HCT116 (cell line): ENCODE data around the gene PIGA. TPM values are rescaled to one million over a fixed set of nuclear protein-coding genes. Genes with fewer than 3 reads are reported as not detected.

ENCODE experiments used
- ATAC-seq: fragments of 200-7000 bp; cut with Tn5 transposase; 2 replicates; pipeline ENCODE4 v1.9.1; 2020; ENCODE audit warnings: mild to moderate bottlenecking, moderate library complexity
- Bru-seq: library from RNA; stranded (reverse); fragments of 400-500 nt; gene quantifications from one replicate; lab custom pipeline; 2021; lab: Mats Ljungman, UMichigan
- BruChase-seq, 2 experiments: library from RNA; stranded (reverse); fragments of 400-500 nt; gene quantifications; one replicate each; lab custom pipeline; 2021; lab: Mats Ljungman, UMichigan
- BruUV-seq: library from RNA; stranded (reverse); fragments of 400-500 nt; replicated peaks from 2 replicates; lab custom pipeline; 2021; lab: Mats Ljungman, UMichigan
- CTCF ChIA-PET: fragments of 300-600 bp; sonication (Branson Sonifier 250); formaldehyde crosslinking; loops from one replicate; lab custom pipeline; 2021; ENCODE audit warnings: antibody characterized with exemption; lab: Charles Lee
- POLR2A ChIA-PET: fragments of 300-600, 350-600 bp; sonication (Branson Sonifier 250); formaldehyde crosslinking; loops from one replicate; lab custom pipeline; 2021; ENCODE audit warnings: antibody characterized with exemption; lab: Charles Lee
- RAD21 ChIA-PET, 2 experiments: fragments of 300-600 bp; sonication (Branson Sonifier 250); formaldehyde crosslinking; loops; one replicate each; lab custom pipeline; 2023; ENCODE audit warnings: low total read pairs in 2 of 2; ENCODE audit not compliant: uncharacterized antibody in 2 of 2, unreplicated experiment in 2 of 2, low non-redundant PET in 1 of 2; lab: Charles Lee
- DNase-seq: peaks from one replicate; pipeline ENCODE4 v3.0.0-alpha.2; 2010; ENCODE audit warnings: low read depth, low spot score
- H2AFZ ChIP-seq: fragments of 200-600 bp; shearing (Covaris generic), sonication (generic); 2 replicates; pipeline ENCODE4 v1.6.1; 2017; ENCODE audit warnings: low read depth, mixed run types, mixed read lengths, antibody characterized with exemption, low read length; ENCODE audit not compliant: poor library complexity, severe bottlenecking
- H3K27ac ChIP-seq: 2 replicates; pipeline ENCODE4 v1.5.1; 2012; ENCODE audit warnings: low read depth, low read length
- H3K27me3 ChIP-seq: fragments of 200-600 bp; sonication (generic); 2 replicates; pipeline ENCODE4 v1.6.1; 2016; ENCODE audit warnings: mixed run types, low read length, mixed read lengths; ENCODE audit not compliant: insufficient read depth
- H3K36me3 ChIP-seq, 2 experiments: fragments of 200-500 bp in 1 of 2; fragments of 200-600 bp in 1 of 2; sonication (Bioruptor generic) in 1 of 2; sonication (generic) in 1 of 2; 2 replicates each; pipeline versions ENCODE4 v1.5.1 to v1.6.1; 2014 to 2016; ENCODE audit warnings: low read length in 2 of 2, inconsistent platforms in 1 of 2, mixed read lengths in 1 of 2, mixed run types in 1 of 2; ENCODE audit not compliant: insufficient read depth in 2 of 2, control insufficient read depth in 1 of 2
- H3K4me1 ChIP-seq, 2 experiments: fragments of 200-600 bp in 1 of 2; sonication (generic) in 1 of 2; 2 replicates each; pipeline versions ENCODE4 v1.5.1 to v1.6.1; 2012 to 2017; ENCODE audit warnings: low read length in 2 of 2, inconsistent platforms in 1 of 2, mild to moderate bottlenecking in 1 of 2, mixed read lengths in 1 of 2, mixed run types in 1 of 2, moderate library complexity in 1 of 2; ENCODE audit not compliant: insufficient read depth in 2 of 2, control insufficient read depth in 1 of 2
- H3K4me2 ChIP-seq: fragments of 200-600 bp; sonication (generic); 2 replicates; pipeline ENCODE4 v1.6.1; 2017; ENCODE audit warnings: mixed run types, low read length, mixed read lengths
- H3K4me3 ChIP-seq, 2 experiments: fragments of 200-600 bp in 1 of 2; sonication (generic) in 1 of 2; replicated peaks in 1 of 2; 2 replicates each; pipeline ENCODE4 v1.5.1; 2011 to 2016; ENCODE audit warnings: low read length in 2 of 2, control low read depth in 1 of 2, low read depth in 1 of 2, mild to moderate bottlenecking in 1 of 2, mixed read lengths in 1 of 2, mixed run types in 1 of 2
- H3K79me2 ChIP-seq: fragments of 200-600 bp; sonication (generic); 2 replicates; pipeline ENCODE4 v1.6.1; 2017; ENCODE audit warnings: mild to moderate bottlenecking, mixed run types, low read length, moderate library complexity, mixed read lengths; ENCODE audit not compliant: insufficient read depth
- H3K9ac ChIP-seq: fragments of 200-600 bp; sonication (generic); 2 replicates; pipeline ENCODE4 v1.6.1; 2016; ENCODE audit warnings: low read length, mixed read lengths
- H3K9me2 ChIP-seq: fragments of 200-600 bp; sonication (generic), shearing (Covaris generic); 2 replicates; pipeline ENCODE4 v1.6.1; 2017; ENCODE audit warnings: mixed run types, mild to moderate bottlenecking, moderate library complexity; ENCODE audit not compliant: insufficient read depth
- H3K9me3 ChIP-seq, 2 experiments: fragments of 200-500 bp in 1 of 2; fragments of 200-600 bp in 1 of 2; sonication (Bioruptor generic) in 1 of 2; sonication (generic) in 1 of 2; 2 replicates each; pipeline ENCODE4 v1.6.1; 2014 to 2017; ENCODE audit warnings: low read length in 2 of 2, mixed read lengths in 2 of 2, inconsistent platforms in 1 of 2, low read depth in 1 of 2, mild to moderate bottlenecking in 1 of 2, mixed run types in 1 of 2, moderate library complexity in 1 of 2; ENCODE audit not compliant: control insufficient read depth in 1 of 2, insufficient read depth in 1 of 2
- H4K20me1 ChIP-seq: fragments of 200-600 bp; sonication (generic), shearing (Covaris generic); 2 replicates; pipeline ENCODE4 v1.6.1; 2017; ENCODE audit warnings: mixed run types, mild to moderate bottlenecking, moderate library complexity; ENCODE audit not compliant: insufficient read depth
- CBX3 ChIP-seq: IDR thresholded peaks from 2 replicates; pipeline ENCODE4 v1.6.1; 2012; ENCODE audit warnings: low read depth
- EGR1 ChIP-seq: IDR thresholded peaks from 2 replicates; pipeline ENCODE4 v1.6.1; 2012; ENCODE audit warnings: low read depth
- ELF1 ChIP-seq: IDR thresholded peaks from 2 replicates; pipeline ENCODE4 v1.6.1; 2012; ENCODE audit warnings: low read depth, borderline replicate concordance
- EZH2 ChIP-seq: fragments of 200-600 bp; sonication (generic); IDR thresholded peaks from 2 replicates; pipeline ENCODE4 v1.6.1; 2017; ENCODE audit warnings: antibody characterized with exemption, mixed run types
- EZH2phosphoT487 ChIP-seq: fragments of 200-600 bp; IDR thresholded peaks from 2 replicates; pipeline ENCODE4 v1.6.1; 2018; ENCODE audit warnings: antibody characterized with exemption, borderline replicate concordance
- FOSL1 ChIP-seq: IDR thresholded peaks from 2 replicates; pipeline ENCODE4 v1.6.1; 2012; ENCODE audit warnings: low read depth
- JUND ChIP-seq: IDR thresholded peaks from 2 replicates; pipeline ENCODE4 v1.6.1; 2012
- POLR2A ChIP-seq: IDR thresholded peaks from 2 replicates; pipeline ENCODE4 v1.7.0; 2011; ENCODE audit warnings: borderline replicate concordance; ENCODE audit not compliant: insufficient read depth, insufficient read length; ENCODE audit errors: extremely low read depth
- POLR2AphosphoS5 ChIP-seq: IDR thresholded peaks from 2 replicates; pipeline ENCODE4 v1.6.1; 2011; ENCODE audit warnings: mild to moderate bottlenecking, low read depth, low read length, moderate library complexity
- RAD21 ChIP-seq: IDR thresholded peaks from 2 replicates; pipeline ENCODE4 v1.6.1; 2012; ENCODE audit warnings: low read depth, mild to moderate bottlenecking
- SIN3A ChIP-seq: IDR thresholded peaks from 2 replicates; pipeline ENCODE4 v1.6.1; 2012; ENCODE audit warnings: low read depth
- SP1 ChIP-seq: IDR thresholded peaks from 2 replicates; pipeline ENCODE4 v1.6.1; 2012; ENCODE audit warnings: low read depth
- TCF7L2 ChIP-seq: IDR thresholded peaks from 2 replicates; pipeline ENCODE4 v1.7.0; 2011; ENCODE audit warnings: borderline replicate concordance, inconsistent platforms; ENCODE audit not compliant: insufficient read depth, insufficient read length; ENCODE audit errors: extremely low read depth
- YY1 ChIP-seq: IDR thresholded peaks from 2 replicates; pipeline ENCODE4 v1.6.1; 2011; ENCODE audit warnings: low read length, low read depth, moderate library complexity, mild to moderate bottlenecking; ENCODE audit not compliant: insufficient replicate concordance; ENCODE audit errors: extremely low read depth
- intact Hi-C: fragments of 100-400 bp; cut with micrococcal nuclease; formaldehyde crosslinking; loops from 2 replicates; pipeline ENCODE4 v1.10.0; 2022
- long read RNA-seq: library from polyadenylated mRNA; unstranded; transcript quantifications from one replicate; pipeline ENCODE4 v2.0.0, GENCODE V29; 2021; ENCODE audit not compliant: unreplicated experiment
- polyA plus RNA-seq: library from polyadenylated mRNA; unstranded; fragments of >200 nt; gene quantifications from 2 replicates; pipeline ENCODE4 v1.2.1, GENCODE V29; 2012; ENCODE audit warnings: missing spikeins
- total RNA-seq: library from RNA; stranded (reverse); gene quantifications from one replicate; pipeline ENCODE4 v1.2.1, GENCODE V29; 2021; ENCODE audit not compliant: unreplicated experiment
- TF ChIP-seq, protein P1 (sequence below): IDR thresholded peaks from 2 replicates; pipeline ENCODE4 v1.6.1; 2012
- TF ChIP-seq, protein P2 (sequence below): IDR thresholded peaks from 2 replicates; pipeline ENCODE4 v1.6.1; 2012
- TF ChIP-seq, protein P3 (sequence below), 3 experiments: fragments of 200-600 bp in 1 of 3; sonication (generic) in 1 of 3; IDR thresholded peaks in 2 of 3; conservative IDR thresholded peaks in 1 of 3; 2 replicates each; pipeline ENCODE4 v1.5.1; 2012 to 2017; ENCODE audit warnings: low read depth in 2 of 3, low read length in 2 of 3, antibody characterized with exemption in 1 of 3, borderline replicate concordance in 1 of 3, control low read depth in 1 of 3, mild to moderate bottlenecking in 1 of 3, mixed read lengths in 1 of 3, mixed run types in 1 of 3, moderate library complexity in 1 of 3; ENCODE audit not compliant: insufficient read depth in 1 of 3
- TF ChIP-seq, protein P4 (sequence below): IDR thresholded peaks from 2 replicates; pipeline ENCODE4 v1.6.1; 2011; ENCODE audit warnings: mild to moderate bottlenecking, low read length, moderate library complexity; ENCODE audit not compliant: insufficient replicate concordance; ENCODE audit errors: extremely low read depth

PIGA gene, protein sequence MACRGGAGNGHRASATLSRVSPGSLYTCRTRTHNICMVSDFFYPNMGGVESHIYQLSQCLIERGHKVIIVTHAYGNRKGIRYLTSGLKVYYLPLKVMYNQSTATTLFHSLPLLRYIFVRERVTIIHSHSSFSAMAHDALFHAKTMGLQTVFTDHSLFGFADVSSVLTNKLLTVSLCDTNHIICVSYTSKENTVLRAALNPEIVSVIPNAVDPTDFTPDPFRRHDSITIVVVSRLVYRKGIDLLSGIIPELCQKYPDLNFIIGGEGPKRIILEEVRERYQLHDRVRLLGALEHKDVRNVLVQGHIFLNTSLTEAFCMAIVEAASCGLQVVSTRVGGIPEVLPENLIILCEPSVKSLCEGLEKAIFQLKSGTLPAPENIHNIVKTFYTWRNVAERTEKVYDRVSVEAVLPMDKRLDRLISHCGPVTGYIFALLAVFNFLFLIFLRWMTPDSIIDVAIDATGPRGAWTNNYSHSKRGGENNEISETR
- total RNA-seq (12.7 TPM), Bru-seq, nascent RNA (percentile 71 among the genes with signal in this experiment), BruChase-seq, experiment 1, labeled RNA remaining after a 6-hour chase (percentile 66 among the genes with signal in this experiment), BruChase-seq, experiment 2, labeled RNA remaining after a 2-hour chase (percentile 75 among the genes with signal in this experiment)
- 5.5 and 6.0 TPM in 2 replicates for polyA plus RNA-seq
- long read RNA-seq, transcript PIGA-210 (6 exons, 854 nt): major isoform, 7 of 18 reads
- long read RNA-seq, partial matches to known transcripts: 2 of 18 reads
- long read RNA-seq, other reads (novel, unspliced or antisense): 4 of 18 reads

DNA sequence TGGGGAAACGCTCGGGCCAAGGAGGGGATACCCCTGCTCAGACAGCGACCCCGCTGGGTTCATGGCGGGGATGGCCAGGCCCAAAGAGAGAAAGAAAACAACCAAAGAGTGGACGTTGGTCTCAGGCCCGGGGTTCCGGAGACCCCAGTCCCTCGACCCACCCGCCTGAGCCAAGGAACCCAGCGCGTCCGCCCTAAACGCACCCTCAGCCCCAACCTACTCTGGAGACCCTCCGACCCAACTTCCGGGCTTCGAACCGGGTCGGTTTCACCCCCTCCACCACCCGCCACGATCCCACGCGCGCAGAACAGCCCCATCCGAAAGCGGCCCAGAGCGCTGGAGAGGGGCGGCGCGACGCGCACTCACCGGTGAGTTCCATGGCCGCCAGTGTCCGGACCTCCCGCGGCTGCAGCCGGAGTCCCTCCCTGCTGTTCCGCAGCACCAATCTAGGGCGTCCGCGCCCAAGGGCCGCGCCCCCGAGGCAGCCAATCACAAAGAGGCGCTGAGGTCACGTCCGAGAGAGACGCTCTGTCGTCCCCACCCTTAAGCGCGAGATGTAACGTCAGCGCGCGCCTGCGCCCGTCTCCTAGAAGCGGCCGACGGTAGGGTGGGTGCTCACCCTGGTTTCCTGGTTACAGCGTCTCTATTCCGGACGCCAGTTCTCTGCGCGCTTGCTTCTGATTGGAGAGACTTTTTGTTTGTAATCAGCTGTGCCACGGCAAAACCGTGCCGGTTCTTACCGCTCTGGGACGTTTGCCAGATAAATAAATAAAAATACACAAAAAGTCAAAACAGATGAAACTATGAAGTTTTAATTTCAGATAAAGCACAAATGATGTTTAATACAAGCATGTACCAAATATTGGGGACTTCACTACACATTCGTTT, at the start of gene PIGA:
PIGA (minus strand) TSS at position 389 of the 888 bp plus-strand sequence. CDS start 3,593 bp downstream, outside the sequence.
- Histone ChIP-seq H3K27me3 (no peaks in the 10 kb centered on the region), H3K36me3 (peaks cover 0 to 3% of the 10 kb centered on the region in 2 experiments; a peak in 1 of 4 replicates), H3K79me2 (peaks cover 15% of the 10 kb centered on the region), H3K4me2 (peak within 1 kb of the TSS; percentile 86), H3K27ac (no peak within 1 kb of the TSS; the same call in 1 of the 2 replicates), H3K9me3 (no peaks in the 10 kb centered on the region), H3K4me1 (peaks cover 0 to 11% of the 10 kb centered on the region in 2 experiments; a peak in 2 of 4 replicates), H2AFZ (peak within 1 kb of the TSS; percentile 88), H4K20me1 (no peaks in the 10 kb centered on the region)
- peak; percentile 98 for ATAC-seq
- CTCF ChIA-PET: no interaction called here
- intact Hi-C loops: no loop called here
- TSS peak; percentile 80 for BruUV-seq
- POLR2A ChIA-PET: no interaction called here
- RAD21 ChIA-PET: no interaction called here
- TF ChIP-seq, protein P1, sequence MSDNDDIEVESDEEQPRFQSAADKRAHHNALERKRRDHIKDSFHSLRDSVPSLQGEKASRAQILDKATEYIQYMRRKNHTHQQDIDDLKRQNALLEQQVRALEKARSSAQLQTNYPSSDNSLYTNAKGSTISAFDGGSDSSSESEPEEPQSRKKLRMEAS: peak; percentile 29; the same call in 1 of the 2 replicates
- TF ChIP-seq POLR2AphosphoS5 (peak; percentile 77), TCF7L2 (no peak), SIN3A (peak; percentile 74), SP1 (peak; percentile 75), JUND (no peak), RAD21 (no peak), EZH2phosphoT487 (no peak), EZH2 (no peak), YY1 (peak; percentile 82), FOSL1 (no peak), ELF1 (peak; percentile 20; the same call in 1 of the 2 replicates), POLR2A (no peak), CBX3 (no peak), EGR1 (no peak)
- TF ChIP-seq, protein P2, sequence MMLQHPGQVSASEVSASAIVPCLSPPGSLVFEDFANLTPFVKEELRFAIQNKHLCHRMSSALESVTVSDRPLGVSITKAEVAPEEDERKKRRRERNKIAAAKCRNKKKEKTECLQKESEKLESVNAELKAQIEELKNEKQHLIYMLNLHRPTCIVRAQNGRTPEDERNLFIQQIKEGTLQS: no peak
- TF ChIP-seq, protein P3, sequence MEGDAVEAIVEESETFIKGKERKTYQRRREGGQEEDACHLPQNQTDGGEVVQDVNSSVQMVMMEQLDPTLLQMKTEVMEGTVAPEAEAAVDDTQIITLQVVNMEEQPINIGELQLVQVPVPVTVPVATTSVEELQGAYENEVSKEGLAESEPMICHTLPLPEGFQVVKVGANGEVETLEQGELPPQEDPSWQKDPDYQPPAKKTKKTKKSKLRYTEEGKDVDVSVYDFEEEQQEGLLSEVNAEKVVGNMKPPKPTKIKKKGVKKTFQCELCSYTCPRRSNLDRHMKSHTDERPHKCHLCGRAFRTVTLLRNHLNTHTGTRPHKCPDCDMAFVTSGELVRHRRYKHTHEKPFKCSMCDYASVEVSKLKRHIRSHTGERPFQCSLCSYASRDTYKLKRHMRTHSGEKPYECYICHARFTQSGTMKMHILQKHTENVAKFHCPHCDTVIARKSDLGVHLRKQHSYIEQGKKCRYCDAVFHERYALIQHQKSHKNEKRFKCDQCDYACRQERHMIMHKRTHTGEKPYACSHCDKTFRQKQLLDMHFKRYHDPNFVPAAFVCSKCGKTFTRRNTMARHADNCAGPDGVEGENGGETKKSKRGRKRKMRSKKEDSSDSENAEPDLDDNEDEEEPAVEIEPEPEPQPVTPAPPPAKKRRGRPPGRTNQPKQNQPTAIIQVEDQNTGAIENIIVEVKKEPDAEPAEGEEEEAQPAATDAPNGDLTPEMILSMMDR (IDR thresholded peaks at IDR 0.05 in 2 of 3, conservative IDR thresholded peaks at IDR 0.05 in 1 of 3; ENCODE audit: borderline replicate concordance in 1 of 3, insufficient read depth in 1 of 3, low read depth in 2 of 3, low read length in 2 of 3): no peak
- TF ChIP-seq, protein P4, sequence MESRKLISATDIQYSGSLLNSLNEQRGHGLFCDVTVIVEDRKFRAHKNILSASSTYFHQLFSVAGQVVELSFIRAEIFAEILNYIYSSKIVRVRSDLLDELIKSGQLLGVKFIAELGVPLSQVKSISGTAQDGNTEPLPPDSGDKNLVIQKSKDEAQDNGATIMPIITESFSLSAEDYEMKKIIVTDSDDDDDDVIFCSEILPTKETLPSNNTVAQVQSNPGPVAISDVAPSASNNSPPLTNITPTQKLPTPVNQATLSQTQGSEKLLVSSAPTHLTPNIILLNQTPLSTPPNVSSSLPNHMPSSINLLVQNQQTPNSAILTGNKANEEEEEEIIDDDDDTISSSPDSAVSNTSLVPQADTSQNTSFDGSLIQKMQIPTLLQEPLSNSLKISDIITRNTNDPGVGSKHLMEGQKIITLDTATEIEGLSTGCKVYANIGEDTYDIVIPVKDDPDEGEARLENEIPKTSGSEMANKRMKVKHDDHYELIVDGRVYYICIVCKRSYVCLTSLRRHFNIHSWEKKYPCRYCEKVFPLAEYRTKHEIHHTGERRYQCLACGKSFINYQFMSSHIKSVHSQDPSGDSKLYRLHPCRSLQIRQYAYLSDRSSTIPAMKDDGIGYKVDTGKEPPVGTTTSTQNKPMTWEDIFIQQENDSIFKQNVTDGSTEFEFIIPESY: no peak
- TF ChIP-seq, all 23 proteins: peak for 6
- DNase-seq: peak; percentile 89
- Histone ChIP-seq H3K4me3 (peak within 1 kb of the TSS; percentile 76 to 81), H3K9me2 (no peaks in the 10 kb centered on the region), H3K9ac (peak within 1 kb of the TSS; percentile 77)
